IMR-90 (cell line): ENCODE data around the gene CDKAL1. TPM values are rescaled to one million over a fixed set of nuclear protein-coding genes. Genes with fewer than 3 reads are reported as not detected.

Experiments
- ATAC-seq: fragments of 200-7000 bp; cut with Tn5 transposase; 2 replicates; pipeline ENCODE4 v1.9.1; 2020; ENCODE audit warnings: low read depth, mild to moderate bottlenecking, moderate library complexity
- BruUV-seq: library from RNA; stranded (reverse); fragments of 400-500 nt; replicated peaks from 2 replicates; lab custom pipeline; 2021; lab: Mats Ljungman, UMichigan
- CTCF ChIA-PET: fragments of 300-600 bp; formaldehyde crosslinking; extraction: SDS; loops from one replicate; lab custom pipeline; 2021; ENCODE audit warnings: antibody characterized with exemption; lab: Yijun Ruan, JAX
- POLR2A ChIA-PET: fragments of 300-600 bp; sonication (Branson Sonifier 250); formaldehyde crosslinking; loops from one replicate; lab custom pipeline; 2022; ENCODE audit warnings: antibody characterized with exemption; ENCODE audit not compliant: unreplicated experiment; lab: Charles Lee
- DNase-seq: peaks from one replicate; pipeline ENCODE4 v3.0.0; 2013
- H2AFZ ChIP-seq: replicated peaks from 2 replicates; pipeline ENCODE3; 2013; ENCODE audit warnings: low read length, mild to moderate bottlenecking; ENCODE audit not compliant: poor library complexity
- H2AK5ac ChIP-seq: 2 replicates; pipeline ENCODE4 v1.6.1; 2013; ENCODE audit warnings: low read depth, low read length, inconsistent platforms
- H2AK9ac ChIP-seq: replicated peaks from 2 replicates; pipeline ENCODE3; 2013; ENCODE audit warnings: mild to moderate bottlenecking, low read depth, low read length, moderate library complexity; ENCODE audit not compliant: poor library complexity
- H2BK120ac ChIP-seq: 2 replicates; pipeline ENCODE4 v1.6.1; 2013; ENCODE audit warnings: low read depth, low read length, inconsistent platforms
- H2BK15ac ChIP-seq: 3 replicates; pipeline ENCODE4 v1.6.1; 2013; ENCODE audit warnings: low read depth, low read length, inconsistent platforms
- H2BK20ac ChIP-seq: 2 replicates; pipeline ENCODE4 v1.6.1; 2013; ENCODE audit warnings: low read depth, mild to moderate bottlenecking, inconsistent platforms, low read length, moderate library complexity
- H2BK5ac ChIP-seq: 2 replicates; pipeline ENCODE4 v1.6.1; 2013; ENCODE audit warnings: mild to moderate bottlenecking, low read depth, low read length, inconsistent platforms; ENCODE audit not compliant: poor library complexity, severe bottlenecking
- H3K14ac ChIP-seq: replicated peaks from 2 replicates; pipeline ENCODE4 v1.6.1; 2013; ENCODE audit warnings: low read depth, low read length, inconsistent platforms
- H3K18ac ChIP-seq: 2 replicates; pipeline ENCODE4 v1.6.1; 2013; ENCODE audit warnings: low read depth, low read length, control low read depth
- H3K23ac ChIP-seq: 2 replicates; pipeline ENCODE4 v1.6.1; 2013; ENCODE audit warnings: low read depth, low read length, inconsistent platforms
- H3K27ac ChIP-seq: 2 replicates; pipeline ENCODE4 v1.5.1; 2013; ENCODE audit warnings: mild to moderate bottlenecking, control low read depth, low read length; ENCODE audit not compliant: insufficient read depth
- H3K27me3 ChIP-seq: 2 replicates; pipeline ENCODE4 v1.6.1; 2013; ENCODE audit warnings: low read length; ENCODE audit not compliant: control insufficient read depth, insufficient read depth
- H3K36me3 ChIP-seq: 2 replicates; pipeline ENCODE4 v1.6.1; 2013; ENCODE audit warnings: low read length, mixed read lengths; ENCODE audit not compliant: control insufficient read depth, insufficient read depth
- H3K4ac ChIP-seq: 2 replicates; pipeline ENCODE4 v1.6.1; 2013; ENCODE audit warnings: low read depth, low read length, inconsistent platforms
- H3K4me1 ChIP-seq: 2 replicates; pipeline ENCODE4 v1.6.1; 2013; ENCODE audit warnings: low read length, mixed read lengths; ENCODE audit not compliant: control insufficient read depth, insufficient read depth
- H3K4me2 ChIP-seq: 2 replicates; pipeline ENCODE4 v1.6.1; 2013; ENCODE audit warnings: low read depth, mild to moderate bottlenecking, control low read depth, low read length, moderate library complexity
- H3K4me3 ChIP-seq: 2 replicates; pipeline ENCODE4 v1.5.1; 2013; ENCODE audit warnings: low read depth, mild to moderate bottlenecking, control low read depth, low read length, moderate library complexity; ENCODE audit not compliant: insufficient read depth
- H3K56ac ChIP-seq: 2 replicates; pipeline ENCODE4 v1.6.1; 2013; ENCODE audit warnings: low read length, inconsistent platforms; ENCODE audit not compliant: insufficient read depth; ENCODE audit errors: extremely low read depth
- H3K79me1 ChIP-seq, 2 experiments: 2 replicates each; pipeline ENCODE4 v1.6.1; 2013; ENCODE audit warnings: low read length in 2 of 2, inconsistent platforms in 1 of 2, low read depth in 1 of 2
- H3K9ac ChIP-seq: 2 replicates; pipeline ENCODE4 v1.6.1; 2013; ENCODE audit warnings: low read depth, low read length, control low read depth
- H3K9me1 ChIP-seq: 2 replicates; pipeline ENCODE4 v1.6.1; 2013; ENCODE audit warnings: low read length, inconsistent platforms; ENCODE audit not compliant: insufficient read depth
- H3K9me3 ChIP-seq: 2 replicates; pipeline ENCODE4 v1.6.1; 2013; ENCODE audit warnings: low read length; ENCODE audit not compliant: control insufficient read depth, insufficient read depth
- H4K20me1 ChIP-seq: 2 replicates; pipeline ENCODE4 v1.6.1; 2013; ENCODE audit warnings: low read length, inconsistent platforms; ENCODE audit not compliant: insufficient read depth
- H4K5ac ChIP-seq: 2 replicates; pipeline ENCODE4 v1.6.1; 2013; ENCODE audit warnings: mild to moderate bottlenecking, low read depth, low read length, control low read depth
- H4K8ac ChIP-seq, 2 experiments: 2 replicates each; pipeline ENCODE4 v1.6.1; 2013; ENCODE audit warnings: low read depth in 2 of 2, low read length in 2 of 2, control low read depth in 1 of 2, inconsistent platforms in 1 of 2
- H4K91ac ChIP-seq: 2 replicates; pipeline ENCODE4 v1.6.1; 2013; ENCODE audit warnings: low read depth, low read length, inconsistent platforms; ENCODE audit not compliant: insufficient read depth
- MAFK ChIP-seq: IDR thresholded peaks from 2 replicates; pipeline ENCODE4 v1.6.1; 2012; ENCODE audit warnings: low read depth, low read length, improper control_type of control experiment
- RAD21 ChIP-seq: IDR thresholded peaks from 2 replicates; pipeline ENCODE4 v1.6.1; 2012; ENCODE audit warnings: low read length, improper control_type of control experiment
- whole genome bisulfite sequencing, 2 experiments: methylation state at CpG; one replicate each; pipeline versions ENCODE4 v1.1.5 to v1.1.7; 2013; ENCODE audit warnings: missing lambda C conversion rate in 2 of 2; ENCODE audit not compliant: insufficient read length in 1 of 2; ENCODE audit errors: extremely low coverage in 2 of 2; 5-methylcytosine and 5-hydroxymethylcytosine counted together
- dilution Hi-C: fragments of 300-500 bp; cut with HindIII; formaldehyde crosslinking; loops from one replicate; pipeline ENCODE4 v1.14.3; 2018; ENCODE audit warnings: low sequenced_read_pairs; ENCODE audit not compliant: unreplicated experiment
- in situ Hi-C: fragments of 300-500 bp; cut with MboI; formaldehyde crosslinking; loops from 3 replicates; pipeline ENCODE4 v1.14.3; 2019; ENCODE audit warnings: low sequenced_read_pairs, inconsistent platforms, mixed read lengths
- intact Hi-C: fragments of 100-400 bp; cut with micrococcal nuclease; formaldehyde crosslinking; loops from 2 replicates; pipeline ENCODE4 v1.10.0; 2022
- polyA plus RNA-seq, 3 experiments: library from polyadenylated mRNA; depleted of rRNA; stranded (reverse); fragments of >200 nt; gene quantifications; 2 replicates each; pipeline ENCODE4 v1.2.3, GENCODE V29; 2012; ENCODE audit warnings: low replicate concordance in 1 of 3
- total RNA-seq: library from RNA; depleted of rRNA; stranded (reverse); fragments of >200 nt; gene quantifications from 2 replicates; pipeline ENCODE4 v1.2.3, GENCODE V29; 2012

Gene CDKAL1
- total and polyA plus RNA-seq, 2 of the 4 experiments (the other 2 are of a cell fraction): 3.7 to 13.1 TPM

GRCh38 chr6:21085211-21085610 lies 551.0 kb downstream of the CDKAL1 start:
- CTCF ChIA-PET: no interaction called here

More at GRCh38 chr6:21085211-21085610, 551.0 kb downstream of the CDKAL1 start:
- Histone ChIP-seq H2BK20ac (no peak overlapping the region), H3K9me3 (no peaks in the 10 kb centered on the region), H4K5ac (no peak overlapping the region), H4K91ac (no peak overlapping the region), H2BK120ac (no peak overlapping the region), H3K27ac (no peak overlapping the region), H3K9ac (no peak overlapping the region), H3K56ac (no peak overlapping the region), H4K20me1 (no peaks in the 10 kb centered on the region), H2BK15ac (no peak overlapping the region), H2BK5ac (no peak overlapping the region), H2AFZ (no peak overlapping the region), H3K23ac (no peak overlapping the region), H3K4ac (no peak overlapping the region), H3K18ac (no peak overlapping the region), H3K4me2 (no peak overlapping the region), H4K8ac (no peak overlapping the region), H3K4me1 (no peaks in the 10 kb centered on the region), H3K27me3 (no peaks in the 10 kb centered on the region), H3K79me1 (no peaks in the 10 kb centered on the region), H3K4me3 (no peak overlapping the region), H3K14ac (no peak overlapping the region), H2AK9ac (no peak overlapping the region), H3K36me3 (no peaks in the 10 kb centered on the region; the same call in 1 of the 2 replicates), H3K9me1 (no peaks in the 10 kb centered on the region; the same call in 1 of the 2 replicates), H2AK5ac (no peak overlapping the region)
- no TSS peak for BruUV-seq
- dilution Hi-C loops: no loop called here
- ATAC-seq (no peak), DNase-seq (no peak)
- POLR2A ChIA-PET: no interaction called here
- WGBS, 2 experiments: 71% methylated on average over 1 of the region's 3 CpGs; no CpG with 5 or more reads in 1 of the 2 experiments
- TF ChIP-seq RAD21 (no peak), MAFK (no peak)
- in situ Hi-C loops: no loop called here
- intact Hi-C loops: loop anchor here (5.0 kb wide), 1 partner anchor 92 kb away; no protein-coding TSS in a partner anchor
